ENCODE measurements around the gene ADAMTSL3. TPM values are rescaled to one million over a fixed set of nuclear protein-coding genes. Genes with fewer than 3 reads are reported as not detected.

The ADAMTSL3 gene
- total and polyA plus RNA-seq, 2 of the 8 experiments (the other 6 are each of a cell fraction or from before 2014, with no cell fraction given): 0.35 to 1.4 TPM

DNA sequence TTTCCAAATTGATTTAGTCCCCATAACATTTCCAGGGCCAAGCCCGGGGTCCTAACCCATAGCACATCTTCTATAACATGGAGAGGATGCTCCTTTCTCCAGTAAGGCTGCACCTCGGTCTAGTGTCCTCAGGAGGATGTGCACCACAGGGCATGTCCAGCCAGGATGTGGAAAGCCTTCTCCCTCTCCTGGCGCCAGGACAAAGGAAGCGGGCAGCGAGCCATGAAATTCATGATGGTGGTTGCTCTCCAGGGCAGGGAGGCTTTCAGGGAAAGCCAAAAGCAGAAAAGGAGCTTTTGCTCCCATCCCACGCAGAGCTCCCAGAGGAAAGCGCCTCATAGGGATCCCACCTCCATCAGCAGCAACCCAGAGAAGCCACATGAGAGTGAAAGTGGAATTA lies 220.0 kb downstream of the ADAMTSL3 start (continued):
- TF ChIP-seq CHD2 (IDR thresholded peaks at IDR 0.05; ENCODE audit: low read length): no peak
- no peak for TF ChIP-seq CBX8 (IDR thresholded peaks at IDR 0.05; ENCODE audit: borderline replicate concordance, low read depth, low read length)
- no peak for TF ChIP-seq JUND (IDR thresholded peaks at IDR 0.05; ENCODE audit: low read length)
- no peak for TF ChIP-seq CREB1 (IDR thresholded peaks at IDR 0.05)
- TF ChIP-seq SIX5 (IDR thresholded peaks at IDR 0.05; ENCODE audit: low read depth, low read length): no peak
